CD14-positive monocyte (primary cell): ENCODE results near the gene CAPN14. TPM values are rescaled to one million over a fixed set of nuclear protein-coding genes. Genes with fewer than 3 reads are reported as not detected.
A peak's percentile ranks its signal among the peaks of the same experiment; 100 is the strongest.

Experiments
- DNase-seq, 3 donors: peaks; one replicate each; pipeline ENCODE4 v3.0.0-alpha.2; 2011 to 2022
- H2AFZ ChIP-seq: 2 replicates; pipeline ENCODE4 v1.6.0; 2012; ENCODE audit warnings: mild to moderate bottlenecking, low read depth, low read length, inconsistent platforms; ENCODE audit not compliant: insufficient read depth, poor library complexity, severe bottlenecking
- H3K27ac ChIP-seq, 2 donors: 1 replicate in 1 of 2; 2 replicates in 1 of 2; pipeline ENCODE4 v1.5.1; 2012 to 2013; ENCODE audit warnings: low read length in 2 of 2, control low read depth in 1 of 2, inconsistent platforms in 1 of 2, low read depth in 1 of 2, mild to moderate bottlenecking in 1 of 2
- H3K27me3 ChIP-seq, 2 donors: one replicate each; pipeline versions ENCODE4 v1.6.0 to v1.6.1; 2011 to 2013; ENCODE audit warnings: low read length in 2 of 2; ENCODE audit not compliant: control insufficient read depth in 2 of 2, insufficient read depth in 2 of 2
- H3K36me3 ChIP-seq, 2 donors: replicated peaks in 1 of 2; 1 replicate in 1 of 2; 2 replicates in 1 of 2; pipeline versions ENCODE4 v1.5.1 to v1.6.1; 2012 to 2013; ENCODE audit warnings: low read length in 2 of 2, control low read depth in 1 of 2, inconsistent platforms in 1 of 2, mild to moderate bottlenecking in 1 of 2; ENCODE audit not compliant: insufficient read depth in 2 of 2, control insufficient read depth in 1 of 2
- H3K4me1 ChIP-seq, 2 donors: 1 replicate in 1 of 2; 2 replicates in 1 of 2; pipeline versions ENCODE4 v1.5.1 to v1.6.1; 2012 to 2013; ENCODE audit warnings: low read length in 2 of 2, control low read depth in 1 of 2, inconsistent platforms in 1 of 2, mild to moderate bottlenecking in 1 of 2, moderate library complexity in 1 of 2; ENCODE audit not compliant: insufficient read depth in 2 of 2, control insufficient read depth in 1 of 2
- H3K4me2 ChIP-seq: replicated peaks from 2 replicates; pipeline ENCODE3; 2012; ENCODE audit warnings: low read length, moderate library complexity, mild to moderate bottlenecking; ENCODE audit not compliant: poor library complexity, severe bottlenecking; ENCODE audit errors: extremely low read depth
- H3K4me3 ChIP-seq, 3 experiments: fragments of 200-600 bp in 1 of 3; sonication (generic) in 1 of 3; replicated peaks in 1 of 3; 1 replicate in 2 of 3; 2 replicates in 1 of 3; pipeline ENCODE4 v1.5.1; 2011 to 2013; ENCODE audit warnings: low read length in 3 of 3, mild to moderate bottlenecking in 3 of 3, control low read depth in 2 of 3, low read depth in 2 of 3, inconsistent platforms in 1 of 3, moderate library complexity in 1 of 3
- H3K79me2 ChIP-seq: 2 replicates; pipeline ENCODE4 v1.6.0; 2012; ENCODE audit warnings: mild to moderate bottlenecking, control low read depth, inconsistent platforms, low read length, moderate library complexity; ENCODE audit not compliant: insufficient read depth
- H3K9ac ChIP-seq: 2 replicates; pipeline ENCODE4 v1.6.0; 2017; ENCODE audit warnings: low read length, mild to moderate bottlenecking; ENCODE audit not compliant: insufficient read depth, poor library complexity, severe bottlenecking
- H3K9me3 ChIP-seq, 2 donors: replicated peaks in 1 of 2; 1 replicate in 1 of 2; 2 replicates in 1 of 2; pipeline versions ENCODE4 v1.5.1 to v1.6.1; 2012 to 2013; ENCODE audit warnings: low read length in 2 of 2, control low read depth in 1 of 2; ENCODE audit not compliant: control insufficient read depth in 1 of 2, insufficient read depth in 1 of 2
- H4K20me1 ChIP-seq: 2 replicates; pipeline ENCODE4 v1.6.0; 2012; ENCODE audit warnings: mild to moderate bottlenecking, low read length, control low read depth, moderate library complexity; ENCODE audit not compliant: insufficient read depth
- H3K27ac Mint-ChIP-seq, 7 donors: one replicate each; pipeline ENCODE4 v1.8.0; 2020; ENCODE audit warnings: mild to moderate bottlenecking in 7 of 7, mixed read lengths in 7 of 7, moderate library complexity in 6 of 7, inconsistent platforms in 2 of 7
- H3K27me3 Mint-ChIP-seq, 3 donors: one replicate each; pipeline ENCODE4 v1.8.0; 2021 to 2022; ENCODE audit warnings: low read depth in 3 of 3, mild to moderate bottlenecking in 3 of 3, mixed read lengths in 3 of 3, moderate library complexity in 3 of 3, inconsistent platforms in 1 of 3
- H3K36me3 Mint-ChIP-seq, 2 donors: one replicate each; pipeline ENCODE4 v1.8.0; 2020; ENCODE audit warnings: mixed read lengths in 2 of 2, inconsistent platforms in 1 of 2, mild to moderate bottlenecking in 1 of 2
- H3K4me1 Mint-ChIP-seq: one replicate; pipeline ENCODE4 v1.8.0; 2020; ENCODE audit warnings: mild to moderate bottlenecking, mixed read lengths
- H3K4me3 Mint-ChIP-seq, 2 donors: one replicate each; pipeline ENCODE4 v1.8.0; 2020; ENCODE audit warnings: mild to moderate bottlenecking in 2 of 2, mixed read lengths in 2 of 2, moderate library complexity in 1 of 2
- H3K9me3 Mint-ChIP-seq, 7 donors: one replicate each; pipeline ENCODE4 v1.8.0; 2020 to 2022; ENCODE audit warnings: mixed read lengths in 7 of 7, mild to moderate bottlenecking in 6 of 7, moderate library complexity in 6 of 7, inconsistent platforms in 2 of 7
- CTCF ChIP-seq: fragments of 200-600 bp; IDR thresholded peaks from one replicate; pipeline ENCODE4 v1.8.0; 2022; ENCODE audit warnings: antibody characterized with exemption, mild to moderate bottlenecking
- WGBS: methylation state at CpG from one replicate; pipeline ENCODE4 v1.1.5; 2013; ENCODE audit warnings: missing lambda C conversion rate; ENCODE audit not compliant: insufficient coverage; 5-methylcytosine and 5-hydroxymethylcytosine counted together
- intact Hi-C, 2 donors: fragments of 100-400 bp; cut with micrococcal nuclease; formaldehyde crosslinking; loops; one replicate each; pipeline versions ENCODE4 v1.15.0 to v1.15.1; 2023
- polyA plus RNA-seq, 3 donors: library from polyadenylated mRNA; depleted of rRNA in 1 of 3; unstranded in 2 of 3; stranded (reverse) in 1 of 3; fragments of 300-500 nt in 2 of 3; fragments of >200 nt in 1 of 3; fragmentation: Illumina TruSeq in 2 of 3; gene quantifications; 1 replicate in 2 of 3; 2 replicates in 1 of 3; pipeline ENCODE4 v1.2.3, GENCODE V29; 2012 to 2021

CAPN14 gene
- polyA plus RNA-seq, 3 donors: not detected

- H3K36me3 ChIP-seq: no peaks in the 10 kb centered on the region
- H4K20me1 ChIP-seq: no peaks in the 10 kb centered on the region
- no peak overlapping the region for H3K9ac ChIP-seq
- no peak for TF ChIP-seq CTCF
- H3K79me2 ChIP-seq: no peaks in the 10 kb centered on the region
- H3K27me3 ChIP-seq: peaks cover 0 to 5% of the 10 kb centered on the region in 2 donors
- H2AFZ ChIP-seq: no peak overlapping the region
- peaks cover 15 to 17% of the 10 kb centered on the region in 2 donors for H3K4me1 ChIP-seq
- Mint-ChIP-seq H3K36me3 (no peaks in the 10 kb centered on the region), H3K9me3 (peaks cover 0 to 6% (median 0%) of the 10 kb centered on the region in 7 donors), H3K27ac (no peak overlapping the region), H3K27me3 (peaks cover 9 to 18% (median 10%) of the 10 kb centered on the region in 3 donors), H3K4me1 (peaks cover 22% of the 10 kb centered on the region), H3K4me3 (no peak overlapping the region)
- no peaks in the 10 kb centered on the region for H3K9me3 ChIP-seq
- DNase-seq: no peak
- 93% methylated on average over 3 of the region's 9 CpGs for WGBS
- H3K27ac ChIP-seq: no peak overlapping the region
- intact Hi-C loops: no loop called here
- no peak overlapping the region for H3K4me2 ChIP-seq
- no peak overlapping the region for H3K4me3 ChIP-seq
Measured at GRCh38 chr2:31237348-31238017, 20.2 kb upstream of the CAPN14 start.

GRCh38 chr2:31236433-31237205, 19.3 kb upstream of the CAPN14 start:
- Histone ChIP-seq H3K9ac (no peak overlapping the region), H3K9me3 (no peaks in the 10 kb centered on the region), H3K79me2 (no peaks in the 10 kb centered on the region), H3K27me3 (peaks cover 0 to 5% of the 10 kb centered on the region in 2 donors), H3K4me1 (peaks cover 15 to 17% of the 10 kb centered on the region in 2 donors), H3K4me3 (no peak overlapping the region), H4K20me1 (no peaks in the 10 kb centered on the region), H3K4me2 (no peak overlapping the region), H2AFZ (no peak overlapping the region), H3K27ac (no peak overlapping the region), H3K36me3 (no peaks in the 10 kb centered on the region)
- Mint-ChIP-seq H3K4me1 (peaks cover 22% of the 10 kb centered on the region), H3K27me3 (peaks cover 9 to 18% (median 13%) of the 10 kb centered on the region in 3 donors), H3K4me3 (no peak overlapping the region), H3K9me3 (peaks cover 0 to 6% (median 0%) of the 10 kb centered on the region in 7 donors), H3K36me3 (no peaks in the 10 kb centered on the region), H3K27ac (peak overlapping the region in 1 of 7 donors; percentile 8)
- no peak for DNase-seq
- intact Hi-C loops: no loop called here
- WGBS: 93% methylated on average over 2 of the region's 7 CpGs
- TF ChIP-seq CTCF: no peak
